GM15510 (cell line): ENCODE measurements around the gene COBLL1.

Experiments
- POLR2A ChIP-seq: IDR thresholded peaks from 3 replicates; pipeline ENCODE4 v1.6.1; 2011; ENCODE audit warnings: borderline replicate concordance; ENCODE audit not compliant: insufficient read length; ENCODE audit errors: extremely low read depth

COBLL1 gene

DNA sequence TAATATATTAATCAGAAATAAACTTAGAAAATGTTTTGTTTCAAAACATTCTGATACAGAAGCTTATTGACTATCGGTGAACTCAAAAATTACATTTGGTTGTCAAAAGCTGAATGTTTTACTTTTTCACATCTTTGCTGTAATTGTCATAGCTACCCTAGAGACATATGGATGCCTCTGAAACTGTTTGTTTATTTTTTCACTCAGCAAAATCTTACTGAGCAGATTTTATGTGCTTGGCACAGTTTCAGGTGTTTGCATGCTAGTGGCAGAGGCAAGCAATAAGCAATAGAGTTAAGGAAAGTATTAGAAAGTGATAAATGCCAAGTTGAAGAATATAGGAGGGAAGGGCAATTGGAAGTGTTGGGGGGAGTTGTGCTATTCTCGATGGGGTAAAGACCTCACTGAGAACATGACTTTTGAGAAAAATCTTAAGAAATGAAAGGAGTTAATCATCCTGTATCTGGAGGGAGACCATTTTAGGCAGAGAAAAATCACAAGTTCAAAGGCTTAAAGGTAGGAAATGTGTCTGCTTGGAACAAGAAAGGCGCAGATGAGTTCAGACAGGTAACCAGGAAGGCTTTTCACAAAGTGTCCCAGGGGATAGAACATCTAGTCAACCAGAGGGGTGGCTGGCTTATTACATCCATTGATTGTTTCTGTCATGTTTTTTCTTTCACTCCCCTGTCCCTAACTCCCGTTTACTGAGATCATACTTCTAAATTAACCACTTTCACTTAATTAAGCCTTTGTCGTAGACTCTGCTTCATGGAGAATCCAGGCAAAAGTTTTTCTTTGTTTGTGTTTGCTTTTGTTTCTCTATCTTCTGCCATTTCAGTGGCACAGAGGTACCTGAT, 27.2 kb upstream of the COBLL1 start:
- no peak for TF ChIP-seq POLR2A

DNA sequence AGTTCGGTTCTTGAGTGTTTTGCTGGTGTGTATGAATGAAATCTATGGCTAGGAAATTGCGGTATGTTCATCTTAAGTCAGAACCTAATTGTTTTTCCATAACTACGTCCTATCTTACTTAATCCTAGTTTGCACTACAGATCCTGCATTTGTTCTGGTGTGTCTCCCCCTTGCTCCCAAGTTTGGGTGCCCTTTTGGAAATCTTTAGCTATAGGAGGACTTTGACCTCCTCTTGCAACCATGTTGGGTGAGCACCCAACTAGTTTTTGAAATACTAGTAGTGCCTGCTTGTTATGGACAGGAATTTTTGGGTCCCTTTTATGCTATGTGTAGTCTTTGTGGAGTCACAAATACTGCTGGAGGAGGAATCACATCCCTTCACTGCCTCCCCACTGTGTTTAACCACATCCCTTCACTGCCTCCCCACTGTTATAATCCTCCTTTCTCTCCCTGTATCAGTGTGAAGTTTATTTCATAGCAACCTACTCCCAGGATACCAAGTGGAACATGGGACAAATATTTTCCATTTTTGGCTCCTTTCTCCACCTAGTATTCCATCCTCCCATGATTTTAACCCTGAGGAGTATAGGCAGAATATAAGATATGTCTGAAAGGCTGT, 26.3 kb upstream of the COBLL1 start:
- TF ChIP-seq POLR2A = no peak

DNA sequence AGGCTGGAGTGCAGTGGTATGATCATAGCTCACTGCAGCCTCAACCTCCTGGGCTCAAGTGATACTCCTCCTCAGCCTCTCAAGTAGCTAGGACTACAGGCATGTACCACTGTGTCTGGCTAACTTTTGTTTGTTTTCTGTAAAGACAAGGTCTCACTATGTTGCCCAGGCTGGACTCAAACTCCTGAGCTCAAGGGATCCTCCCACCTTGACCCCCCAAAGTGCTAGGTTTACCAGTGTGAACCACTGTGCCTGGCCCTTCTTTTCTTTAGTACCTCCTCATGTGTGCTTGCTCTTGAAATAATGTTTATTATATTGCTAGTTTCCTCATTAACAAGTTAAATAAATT, 19.0 kb upstream of the COBLL1 start:
- no peak for TF ChIP-seq POLR2A

DNA sequence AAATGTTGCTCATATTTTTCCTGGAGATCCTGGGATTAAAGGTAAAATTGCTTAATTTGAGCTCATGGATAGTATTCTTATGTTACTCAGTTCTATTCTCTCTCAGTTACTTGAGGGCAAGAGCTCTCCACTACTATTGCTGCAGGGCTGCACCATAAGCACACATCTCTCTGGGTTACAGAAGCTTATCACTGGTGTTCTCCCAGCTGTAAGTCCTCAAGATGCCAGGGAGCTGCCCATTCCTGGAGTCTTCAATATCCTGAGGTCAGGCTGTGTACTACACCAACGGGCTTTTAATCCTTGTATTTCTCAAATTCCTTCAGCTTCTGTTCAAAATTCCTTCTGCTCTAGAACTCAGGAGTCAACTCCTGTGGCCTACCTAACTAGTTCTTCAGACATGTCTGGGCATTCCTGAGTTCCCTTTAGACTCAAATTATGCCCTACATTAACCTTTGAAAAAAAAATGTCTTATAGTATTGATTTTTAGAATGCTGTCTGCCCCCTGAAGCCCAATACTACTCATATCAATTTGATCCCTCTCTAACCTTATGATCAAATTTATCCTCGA, 17.7 kb upstream of the COBLL1 start:
- no peak for TF ChIP-seq POLR2A

DNA sequence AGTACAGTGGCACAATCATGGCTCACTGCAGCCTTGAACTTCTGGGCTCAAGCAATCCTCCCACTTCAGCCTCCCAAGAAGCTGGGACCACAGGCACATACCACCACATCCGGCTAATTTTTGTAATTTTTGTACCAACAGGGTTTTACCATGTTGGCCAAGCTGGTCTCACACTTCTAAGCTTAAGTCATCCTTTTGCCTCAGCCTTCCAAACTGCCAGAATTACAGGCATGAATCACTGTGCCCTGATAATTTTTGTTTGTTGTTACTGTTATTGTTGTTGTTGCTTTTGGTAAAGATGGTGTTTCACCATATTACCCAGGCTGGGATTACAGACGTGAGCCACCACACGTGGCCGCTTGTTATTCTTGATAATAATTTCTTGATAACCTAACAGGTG, 10.5 kb upstream of the COBLL1 start:
- no peak for TF ChIP-seq POLR2A

DNA sequence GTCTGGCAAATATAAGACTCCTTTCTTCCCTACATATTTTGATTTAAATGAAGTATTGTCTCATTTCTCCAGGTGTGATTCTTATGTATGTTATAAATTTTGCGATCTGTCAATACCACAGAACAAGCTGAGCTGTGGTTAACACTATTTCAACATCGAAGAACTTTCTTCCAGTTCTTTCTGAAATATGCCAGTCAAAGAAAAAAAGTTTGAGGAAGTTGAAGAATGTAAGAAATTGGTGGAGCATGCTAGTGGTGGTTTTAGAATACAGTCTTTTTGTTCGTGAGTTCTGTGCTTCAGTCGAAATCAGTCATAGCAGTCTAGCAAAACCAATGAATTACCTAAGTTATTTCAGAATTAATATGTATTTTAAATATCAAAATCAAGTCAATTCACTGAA, 8.6 kb upstream of the COBLL1 start:
- TF ChIP-seq POLR2A = no peak

DNA sequence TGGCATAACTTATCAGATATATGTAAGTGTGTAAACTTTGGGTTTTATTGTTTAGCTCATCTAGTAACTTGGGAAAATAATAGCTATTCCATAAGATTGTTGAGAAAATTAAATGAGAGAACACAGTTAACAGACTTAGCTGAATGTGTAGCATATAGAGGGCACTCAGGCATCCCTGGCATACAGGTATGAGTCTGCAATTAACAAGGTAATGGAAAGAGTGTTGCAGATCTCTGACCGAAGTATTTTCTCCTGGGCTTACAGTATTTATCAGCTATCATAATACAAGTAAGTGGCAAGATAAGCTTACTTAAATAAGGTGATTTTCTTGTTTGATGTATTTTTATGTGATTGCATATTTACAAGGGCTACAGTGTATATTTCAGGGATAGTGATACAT, 7.9 kb upstream of the COBLL1 start:
- no peak for TF ChIP-seq POLR2A

DNA sequence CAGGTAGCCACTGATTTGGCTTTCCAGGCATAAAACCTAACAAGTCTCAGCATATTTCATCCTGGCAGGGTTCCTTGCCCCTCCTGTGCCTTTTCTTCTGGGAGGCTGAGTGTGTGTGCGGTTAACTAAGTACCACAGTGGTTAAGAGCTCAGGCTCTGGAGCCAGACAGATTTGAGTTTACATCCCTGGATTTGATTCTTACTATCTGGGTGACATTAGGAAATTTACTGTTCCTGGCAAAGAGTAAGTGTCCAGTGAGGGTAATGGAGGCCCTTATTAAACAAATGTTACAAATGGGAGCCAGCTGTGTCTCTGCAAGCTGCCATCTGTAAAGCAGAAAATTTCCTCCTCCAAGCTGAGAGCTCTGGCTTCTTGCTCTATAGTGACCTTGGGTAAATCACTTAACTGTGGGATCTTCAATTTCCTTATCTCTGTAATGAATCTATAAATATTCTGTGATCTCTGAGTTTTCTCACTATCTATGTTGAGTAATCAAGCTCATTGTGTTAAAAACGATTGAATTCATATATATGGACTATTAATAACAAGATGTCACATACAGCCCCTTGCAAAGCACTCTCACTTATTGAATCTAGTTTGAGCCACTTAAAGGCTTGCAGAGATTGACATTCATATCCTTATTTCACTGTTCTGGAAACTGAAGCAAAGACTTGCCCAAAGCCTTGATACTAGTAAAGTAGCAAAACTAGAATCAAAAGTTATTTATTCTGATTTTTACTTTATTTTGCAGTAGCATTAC, 6.5 kb upstream of the COBLL1 start:
- no peak for TF ChIP-seq POLR2A

DNA sequence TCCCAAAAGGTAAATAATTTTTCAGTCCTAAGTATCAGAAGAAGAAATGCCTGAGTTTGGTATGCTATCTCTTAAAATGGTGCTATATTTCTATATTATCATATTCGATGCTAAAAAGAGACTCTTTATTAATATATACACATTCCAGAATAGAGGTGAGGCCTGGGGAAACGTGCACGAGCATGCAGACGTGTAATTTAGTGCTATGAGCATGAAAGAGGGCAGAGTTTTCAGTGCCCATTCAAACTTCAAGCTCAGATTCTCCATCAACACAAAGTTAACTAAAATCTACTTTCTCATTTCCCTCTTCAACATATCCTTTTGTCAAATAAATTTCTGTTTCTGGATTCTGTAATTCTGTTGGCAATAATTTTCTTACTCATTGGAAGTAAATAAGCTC, 5.7 kb upstream of the COBLL1 start:
- TF ChIP-seq POLR2A = no peak

DNA sequence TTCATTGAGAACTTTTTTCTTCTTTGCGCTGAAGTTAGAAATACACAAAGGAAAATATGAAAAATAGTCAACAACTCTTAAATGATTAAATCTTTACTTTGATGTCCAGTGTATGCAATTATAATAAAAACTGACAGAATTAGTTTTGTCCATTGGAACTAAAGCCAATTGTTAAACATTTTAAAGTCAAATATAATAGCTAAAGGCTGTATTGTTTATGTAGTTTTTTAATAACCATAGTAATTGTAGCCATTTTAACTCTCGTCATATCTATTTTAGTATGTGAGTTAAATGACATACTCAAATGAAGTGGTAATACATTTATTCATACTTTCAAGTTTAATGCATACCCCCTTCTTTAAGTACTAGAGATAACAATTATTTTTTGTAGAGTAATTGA, 4.7 kb upstream of the COBLL1 start:
- no peak for TF ChIP-seq POLR2A

DNA sequence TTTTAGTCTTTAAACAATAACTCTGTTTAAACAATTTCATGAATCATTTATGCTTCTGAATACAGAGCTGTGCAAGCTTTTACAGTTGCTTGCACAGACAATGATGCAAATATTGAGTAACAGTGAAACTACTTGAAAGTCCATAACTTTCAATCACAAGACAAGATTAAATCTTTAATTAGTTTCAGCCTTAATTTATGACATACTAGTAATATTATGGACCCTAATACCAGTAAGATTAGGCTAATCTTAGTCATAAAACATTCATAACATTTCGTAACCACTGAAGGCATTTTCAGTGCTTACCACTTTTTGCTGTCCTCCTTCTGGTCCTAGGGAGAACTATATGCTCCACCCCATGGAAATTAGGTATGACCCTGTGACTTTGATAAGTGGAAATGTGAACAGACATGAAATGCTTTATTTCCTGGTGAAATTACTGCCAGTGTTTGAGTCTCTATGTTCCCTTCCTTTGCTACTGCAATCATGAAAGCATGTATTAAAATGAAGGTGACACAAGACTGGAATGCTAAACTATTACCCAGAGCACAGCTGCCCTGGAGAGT, 1.8 kb upstream of the COBLL1 start:
- no peak for TF ChIP-seq POLR2A

DNA sequence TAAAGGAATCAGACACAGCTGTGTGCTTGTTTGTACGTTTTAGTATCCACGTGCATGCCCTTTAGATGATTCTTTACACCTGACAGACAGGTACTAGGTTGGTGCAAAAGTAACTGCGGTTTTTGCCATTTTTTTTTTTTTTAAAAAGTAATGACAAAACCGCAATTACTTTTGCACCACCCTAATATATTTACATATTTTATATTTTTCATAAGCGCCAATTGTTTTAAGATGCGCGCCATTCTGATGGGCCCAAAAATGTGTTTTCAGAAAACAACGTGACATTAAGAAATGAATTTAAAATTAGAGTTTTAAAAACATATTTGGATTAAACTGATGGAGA, 972 bp upstream of the COBLL1 start:
- TF ChIP-seq POLR2A = no peak

DNA sequence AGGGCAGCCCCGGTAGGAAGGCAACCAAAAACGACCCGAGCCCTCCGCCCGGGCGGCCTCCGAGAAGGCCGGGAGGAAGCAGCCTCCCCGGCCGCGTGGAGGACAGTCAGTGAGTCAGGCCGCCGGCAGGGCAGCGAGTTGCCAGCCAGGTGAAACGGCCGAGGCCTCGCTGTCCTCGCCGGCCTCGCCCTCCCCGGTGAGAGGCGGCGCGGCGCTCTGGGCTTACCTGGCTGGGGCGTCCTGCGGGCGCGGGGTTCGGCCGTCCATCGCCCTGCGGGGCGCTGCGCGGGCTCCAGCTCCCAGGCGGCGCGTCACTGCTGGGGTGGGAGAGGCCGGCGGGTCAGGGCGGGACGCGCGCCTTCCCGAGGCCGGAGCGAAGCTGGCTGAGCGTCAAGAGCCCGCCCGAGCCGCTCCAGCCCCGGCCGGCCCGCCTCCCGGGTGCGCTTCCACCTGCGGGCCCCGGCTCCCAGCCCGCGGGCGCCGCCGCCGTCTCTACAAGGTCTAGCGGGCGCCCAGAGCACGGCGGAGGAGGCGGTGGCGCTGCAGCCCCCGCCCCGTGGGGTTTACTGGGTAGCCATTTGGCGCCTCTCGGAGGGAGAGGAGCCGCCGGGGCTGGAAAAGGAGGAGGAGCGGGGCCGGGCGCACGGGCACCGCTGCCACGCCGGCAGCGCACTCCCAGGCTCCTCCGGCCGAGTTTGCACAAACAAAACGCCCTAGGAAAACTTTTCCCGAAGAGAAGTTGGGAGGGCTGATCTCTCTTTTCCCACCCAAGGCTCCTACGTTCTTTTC, 499 bp downstream of the COBLL1 start:
- no peak for TF ChIP-seq POLR2A

DNA sequence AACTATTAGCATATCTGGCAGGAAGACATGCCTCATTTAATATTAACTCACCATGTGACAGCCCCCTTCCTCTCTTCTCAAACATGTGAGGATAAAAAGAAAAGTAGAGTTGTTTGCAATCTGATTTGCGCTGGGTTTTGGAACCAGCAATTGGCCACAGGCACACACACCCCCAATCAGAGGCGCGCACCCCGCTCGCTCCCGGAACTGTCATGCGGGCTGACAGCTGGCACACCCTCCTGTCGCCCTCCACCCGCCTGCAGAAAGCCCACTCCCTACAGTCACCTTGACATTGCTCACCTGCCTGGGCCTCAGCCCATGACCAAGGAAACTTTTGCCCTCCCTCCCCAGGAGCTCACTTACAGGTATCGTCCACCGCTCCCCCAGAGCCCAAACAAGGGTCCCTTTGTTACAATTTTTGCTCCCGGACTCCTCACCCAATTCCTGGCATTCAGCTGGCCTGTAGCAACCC, 1.1 kb downstream of the COBLL1 start:
- TF ChIP-seq POLR2A = no peak
